ENCODE measurements around the gene UTP14A. TPM values are rescaled to one million over a fixed set of nuclear protein-coding genes. Genes with fewer than 3 reads are reported as not detected.

UTP14A gene
- total and polyA plus RNA-seq, 2 of the 13 experiments (the other 11 are each of a cell fraction or from before 2014, with no cell fraction given), result 7.4 to 19.0 TPM

DNA sequence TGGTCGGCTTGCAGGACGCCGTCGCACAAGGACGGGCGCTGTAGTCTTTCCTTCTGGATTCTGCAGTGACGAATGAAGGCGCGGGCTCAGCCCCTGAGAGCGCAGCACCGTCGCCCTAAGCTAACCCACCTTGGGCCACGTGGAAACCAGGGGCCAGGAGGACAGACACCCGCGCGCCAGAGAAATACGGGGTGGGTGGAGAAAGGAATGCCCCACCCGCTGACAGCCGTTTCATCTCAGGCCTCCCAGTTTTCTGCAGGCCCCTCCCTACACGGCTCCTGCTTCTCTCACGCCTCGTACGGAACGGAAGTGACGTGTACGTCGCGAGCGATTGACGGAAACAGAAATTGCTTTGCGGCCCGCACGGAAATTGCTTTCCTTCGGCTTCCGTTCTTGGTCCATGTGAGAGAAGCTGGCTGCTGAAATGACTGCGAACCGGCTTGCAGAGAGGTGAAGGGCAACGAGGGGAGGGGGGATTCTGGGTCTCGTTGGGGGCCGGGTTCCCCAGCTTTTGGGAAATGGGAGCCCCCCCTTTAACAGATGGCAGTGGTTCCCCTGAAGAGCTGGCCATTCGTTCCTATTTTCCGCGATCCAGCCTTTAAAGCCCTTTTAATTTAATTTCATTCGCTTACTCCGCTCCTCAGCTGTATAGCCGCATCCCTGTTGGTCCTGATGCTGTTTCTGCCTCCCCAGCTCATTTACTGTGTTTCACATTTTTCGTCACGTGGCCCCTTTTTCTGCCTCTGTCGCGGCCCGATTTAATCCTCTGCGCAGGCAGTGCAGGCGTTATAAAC, at the start of gene UTP14A (continued):
- TF ChIP-seq TARDBP (CRISPR knock-in tag; IDR thresholded peaks at IDR 0.05) (peak; percentile 70; the same call in 1 of the 2 replicates), WIZ (CRISPR knock-in tag; IDR thresholded peaks at IDR 0.05) (no peak), E2F5 (CRISPR knock-in tag; conservative IDR thresholded peaks at IDR 0.05) (no peak), MEF2D (CRISPR knock-in tag; IDR thresholded peaks at IDR 0.05) (peak; percentile 34; the same call in 1 of the 2 replicates), NCOA2 (CRISPR knock-in tag; IDR thresholded peaks at IDR 0.05) (no peak), CERS6 (CRISPR knock-in tag; IDR thresholded peaks at IDR 0.05) (no peak), RNF2 (conservative IDR thresholded peaks at IDR 0.05; ENCODE audit: low read depth) (no peak), ZNF841 (CRISPR knock-in tag; IDR thresholded peaks at IDR 0.05; ENCODE audit: borderline replicate concordance) (no peak), ZNF225 (CRISPR knock-in tag; IDR thresholded peaks at IDR 0.05) (no peak), ZEB1 (IDR thresholded peaks at IDR 0.05; ENCODE audit: insufficient replicate concordance, low read depth) (no peak), MTA1 (CRISPR knock-in tag; IDR thresholded peaks at IDR 0.05; ENCODE audit: borderline replicate concordance) (no peak), MIXL1 (CRISPR knock-in tag; IDR thresholded peaks at IDR 0.05) (no peak), ZNF891 (CRISPR knock-in tag; IDR thresholded peaks at IDR 0.05) (no peak), ELF3 (CRISPR knock-in tag; IDR thresholded peaks at IDR 0.05) (peak; percentile 63), ZNF776 (CRISPR knock-in tag; IDR thresholded peaks at IDR 0.05) (no peak), SUZ12 (IDR thresholded peaks at IDR 0.05; ENCODE audit: low read depth, low read length) (no peak), CHCHD3 (CRISPR knock-in tag; IDR thresholded peaks at IDR 0.05) (0 out of 2 replicates have a peak, but pooled peaks have one; percentile 38), RELA (CRISPR knock-in tag; IDR thresholded peaks at IDR 0.05) (no peak), BRF2 (CRISPR knock-in tag; IDR thresholded peaks at IDR 0.05) (no peak), ZNF20 (CRISPR knock-in tag; IDR thresholded peaks at IDR 0.05) (no peak), RXRB (CRISPR knock-in tag; IDR thresholded peaks at IDR 0.05; ENCODE audit: borderline replicate concordance) (no peak), ZNF180 (CRISPR knock-in tag; IDR thresholded peaks at IDR 0.05; ENCODE audit: borderline replicate concordance, low read depth) (no peak), SETDB1 (CRISPR knock-in tag; IDR thresholded peaks at IDR 0.05; ENCODE audit: borderline replicate concordance) (no peak)
- TF ChIP-seq, protein P1, sequence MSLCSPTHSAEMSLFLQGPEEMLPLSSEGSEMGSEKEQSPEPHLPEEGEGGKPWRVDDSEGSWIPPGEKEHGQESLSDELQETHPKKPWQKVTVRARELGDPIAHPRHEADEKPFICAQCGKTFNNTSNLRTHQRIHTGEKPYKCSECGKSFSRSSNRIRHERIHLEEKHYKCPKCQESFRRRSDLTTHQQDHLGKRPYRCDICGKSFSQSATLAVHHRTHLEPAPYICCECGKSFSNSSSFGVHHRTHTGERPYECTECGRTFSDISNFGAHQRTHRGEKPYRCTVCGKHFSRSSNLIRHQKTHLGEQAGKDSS (CRISPR knock-in tag; IDR thresholded peaks at IDR 0.05; ENCODE audit: borderline replicate concordance, low read depth), result no peak
- TF ChIP-seq, protein P2, sequence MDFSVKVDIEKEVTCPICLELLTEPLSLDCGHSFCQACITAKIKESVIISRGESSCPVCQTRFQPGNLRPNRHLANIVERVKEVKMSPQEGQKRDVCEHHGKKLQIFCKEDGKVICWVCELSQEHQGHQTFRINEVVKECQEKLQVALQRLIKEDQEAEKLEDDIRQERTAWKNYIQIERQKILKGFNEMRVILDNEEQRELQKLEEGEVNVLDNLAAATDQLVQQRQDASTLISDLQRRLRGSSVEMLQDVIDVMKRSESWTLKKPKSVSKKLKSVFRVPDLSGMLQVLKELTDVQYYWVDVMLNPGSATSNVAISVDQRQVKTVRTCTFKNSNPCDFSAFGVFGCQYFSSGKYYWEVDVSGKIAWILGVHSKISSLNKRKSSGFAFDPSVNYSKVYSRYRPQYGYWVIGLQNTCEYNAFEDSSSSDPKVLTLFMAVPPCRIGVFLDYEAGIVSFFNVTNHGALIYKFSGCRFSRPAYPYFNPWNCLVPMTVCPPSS (IDR thresholded peaks at IDR 0.05), result no peak

Measured in HepG2 (cell line).